ENCODE measurements around the gene GOLGB1.

- no peak for TF ChIP-seq POLR2AphosphoS5 (IDR thresholded peaks at IDR 0.05)
- no peak for TF ChIP-seq CTCF (IDR thresholded peaks at IDR 0.05)
- no peak for TF ChIP-seq POLR2A (IDR thresholded peaks at IDR 0.05)
- no peak for TF ChIP-seq EP300 (IDR thresholded peaks at IDR 0.05)
These were observed 119.9 kb downstream of the GOLGB1 start for GRCh38 chr3:121629601-121630000.
